ENCODE results near the gene TCF25.

The TCF25 gene

GRCh38 chr16:89881368-89881730 is 8.0 kb downstream of the TCF25 start:
- in situ Hi-C loops (cut with HindIII; ENCODE audit: low sequenced_read_pairs) = no loop called here
- no peak for TF ChIP-seq CTCF (IDR thresholded peaks at IDR 0.05; ENCODE audit: low read depth, low read length, missing control alignments)
- no peak overlapping the region for H3K4me3 ChIP-seq (ENCODE audit: low read depth, low read length)
- no peak for DNase-seq (ENCODE audit: low read depth)

GRCh38 chr16:89883346-89884040 is 10.1 kb downstream of the TCF25 start:
- H3K4me3 ChIP-seq (ENCODE audit: low read depth, low read length) = no peak overlapping the region
- DNase-seq (ENCODE audit: low read depth) = no peak
- TF ChIP-seq CTCF (IDR thresholded peaks at IDR 0.05; ENCODE audit: low read depth, low read length, missing control alignments) = no peak
- in situ Hi-C loops (cut with HindIII; ENCODE audit: low sequenced_read_pairs) = no loop called here

GRCh38 chr16:89884041-89884421 is 10.6 kb downstream of the TCF25 start:
- TF ChIP-seq CTCF (IDR thresholded peaks at IDR 0.05; ENCODE audit: low read depth, low read length, missing control alignments) = no peak
- no peak for DNase-seq (ENCODE audit: low read depth)
- no peak overlapping the region for H3K4me3 ChIP-seq (ENCODE audit: low read depth, low read length)
- in situ Hi-C loops (cut with HindIII; ENCODE audit: low sequenced_read_pairs) = no loop called here

- DNase-seq (ENCODE audit: low read depth) = no peak
- no peak for TF ChIP-seq CTCF (IDR thresholded peaks at IDR 0.05; ENCODE audit: low read depth, low read length, missing control alignments)
- H3K4me3 ChIP-seq (ENCODE audit: low read depth, low read length) = no peak overlapping the region
- in situ Hi-C loops (cut with HindIII; ENCODE audit: low sequenced_read_pairs) = no loop called here
These were observed 13.9 kb downstream of the TCF25 start for GRCh38 chr16:89887243-89887642.

GRCh38 chr16:89890200-89890599 is 16.8 kb downstream of the TCF25 start:
- in situ Hi-C loops (cut with HindIII; ENCODE audit: low sequenced_read_pairs) = no loop called here
- no peak for DNase-seq (ENCODE audit: low read depth)
- no peak for TF ChIP-seq CTCF (IDR thresholded peaks at IDR 0.05; ENCODE audit: low read depth, low read length, missing control alignments)
- no peak overlapping the region for H3K4me3 ChIP-seq (ENCODE audit: low read depth, low read length)

GRCh38 chr16:89890886-89891657 is 17.7 kb downstream of the TCF25 start:
- H3K4me3 ChIP-seq (ENCODE audit: low read depth, low read length) = no peak overlapping the region
- DNase-seq (ENCODE audit: low read depth) = no peak
- TF ChIP-seq CTCF (IDR thresholded peaks at IDR 0.05; ENCODE audit: low read depth, low read length, missing control alignments) = no peak
- in situ Hi-C loops (cut with HindIII; ENCODE audit: low sequenced_read_pairs) = no loop called here

Measured in astrocyte of the cerebellum (primary cell).